Esophagus squamous epithelium (tissue), 5 donors: Measurements from ENCODE around the gene C1orf198. TPM values are rescaled to one million over a fixed set of nuclear protein-coding genes. Genes with fewer than 3 reads are reported as not detected.
"Not testable (repeated sequence)": the region's sequence is repeated elsewhere in the genome, so short reads cannot be mapped to it uniquely, and the experiment has no call there.

ENCODE experiments used
- DNase-seq: peaks from one replicate; lab custom pipeline; 2025; lab: John Stamatoyannopoulos, UW
- H3K27ac ChIP-seq, 4 donors: fragments of 200-600 bp; sonication (generic); one replicate each; pipeline ENCODE4 v1.5.1; 2016 to 2019; ENCODE audit warnings: mild to moderate bottlenecking in 1 of 4
- H3K27me3 ChIP-seq, 4 donors: fragments of 200-600 bp; sonication (generic); 1 replicate in 3 of 4; 2 replicates in 1 of 4; pipeline versions ENCODE4 v1.5.1 to v1.6.0; 2017 to 2021; ENCODE audit warnings: antibody characterized with exemption in 1 of 4
- H3K36me3 ChIP-seq, 3 donors: fragments of 200-600 bp; sonication (generic); one replicate each; pipeline ENCODE4 v1.5.1; 2016 to 2019
- H3K4me1 ChIP-seq, 3 donors: fragments of 200-600 bp; sonication (generic); one replicate each; pipeline ENCODE4 v1.5.1; 2017 to 2019
- H3K4me3 ChIP-seq, 4 donors: fragments of 200-600 bp; sonication (generic); 1 replicate in 3 of 4; 2 replicates in 1 of 4; pipeline ENCODE4 v1.5.1; 2016 to 2019; ENCODE audit warnings: mild to moderate bottlenecking in 2 of 4, moderate library complexity in 1 of 4
- H3K9me3 ChIP-seq, 3 donors: fragments of 200-600 bp; sonication (generic); one replicate each; pipeline ENCODE4 v1.5.1; 2016 to 2019
- CTCF ChIP-seq, 6 experiments: fragments of 450-650 bp in 4 of 6; fragments of 200-600 bp in 2 of 6; sonication (generic) in 2 of 6; IDR thresholded peaks; one replicate each; pipeline ENCODE4 v1.5.1; 2016 to 2019; ENCODE audit warnings: antibody characterized with exemption in 6 of 6, mild to moderate bottlenecking in 4 of 6, moderate library complexity in 4 of 6
- POLR2A ChIP-seq, 4 donors: fragments of 450-650 bp; IDR thresholded peaks; one replicate each; pipeline ENCODE4 v1.6.1; 2017; ENCODE audit warnings: antibody characterized with exemption in 4 of 4, mild to moderate bottlenecking in 4 of 4, moderate library complexity in 3 of 4
- WGBS, 2 donors: methylation state at CpG; one replicate each; pipeline ENCODE4 v1.1.5; 2018; 5-methylcytosine and 5-hydroxymethylcytosine counted together
- intact Hi-C: fragments of 100-400 bp; cut with DNase I; formaldehyde crosslinking; loops from one replicate; pipeline ENCODE4 v1.15.0; 2022
- total RNA-seq, 4 donors: library from RNA; depleted of rRNA; stranded (reverse); fragments of >200 nt; gene quantifications; one replicate each; pipeline ENCODE4 v1.1.0, GENCODE V29; 2016
- donor health status: DM: yes; HTN: yes; CAD: no.

The C1orf198 gene
- total RNA-seq, 4 donors from 2014 or later, result 18.5 to 28.8 (median 21.6) TPM

GRCh38 chr1:230848235-230848634, 20.1 kb downstream of the C1orf198 start:
- peaks cover under 1 to 35% (median 4%) of the 10 kb centered on the region in 3 donors for H3K36me3 ChIP-seq
- 84 to 88% methylated on average over 3 of the region's 3 CpGs for WGBS, 2 donors
- TF ChIP-seq CTCF (IDR thresholded peaks at IDR 0.05) (no peak), POLR2A (IDR thresholded peaks at IDR 0.05) (no peak)
- no peak overlapping the region for H3K27ac ChIP-seq
- intact Hi-C loops, result no loop called here
- H3K27me3 ChIP-seq, result no peaks in the 10 kb centered on the region
- no peak overlapping the region for H3K4me3 ChIP-seq
- DNase-seq, result no peak
- peaks cover 6 to 32% (median 24%) of the 10 kb centered on the region in 3 donors for H3K4me1 ChIP-seq
- peaks cover 0 to 5% (median 0%) of the 10 kb centered on the region in 3 donors for H3K9me3 ChIP-seq

- intact Hi-C loops, DNase-seq, H3K9me3 ChIP-seq, H3K4me3 ChIP-seq, H3K27me3 ChIP-seq, H3K27ac ChIP-seq: not testable (repeated sequence)
- WGBS, 2 donors, result 84 to 86% methylated on average over 7 of the region's 7 CpGs
- Histone ChIP-seq H3K4me1 (peaks cover 6 to 16% (median 12%) of the 10 kb centered on the region in 3 donors), H3K36me3 (peaks cover 8 to 45% (median 10%) of the 10 kb centered on the region in 3 donors)
These were observed 23.1 kb downstream of the C1orf198 start for GRCh38 chr1:230845184-230845583.

GRCh38 chr1:230844561-230844960, 23.8 kb downstream of the C1orf198 start:
- 89% methylated on average over 3 of the region's 4 CpGs; no CpG with 5 or more reads in 1 of the 2 donors for WGBS, 2 donors
- Histone ChIP-seq H3K36me3 (peaks cover 8 to 46% (median 10%) of the 10 kb centered on the region in 3 donors), H3K9me3 (no peaks in the 10 kb centered on the region), H3K27me3 (no peaks in the 10 kb centered on the region), H3K4me1 (peaks cover under 1 to 10% (median 6%) of the 10 kb centered on the region in 3 donors), H3K4me3 (no peak overlapping the region), H3K27ac (no peak overlapping the region)
- no peak for TF ChIP-seq CTCF (IDR thresholded peaks at IDR 0.05)
- TF ChIP-seq POLR2A (IDR thresholded peaks at IDR 0.05), result no peak
- DNase-seq, result no peak
- intact Hi-C loops, result no loop called here

GRCh38 chr1:230843503-230844309, 24.6 kb downstream of the C1orf198 start:
- no peak for DNase-seq
- peaks cover 8 to 53% (median 10%) of the 10 kb centered on the region in 3 donors for H3K36me3 ChIP-seq
- intact Hi-C loops, result no loop called here
- H3K4me3 ChIP-seq, result no peak overlapping the region
- WGBS, 2 donors, result 38 to 92% methylated on average over 1 to 4 of the region's 28 CpGs
- no peak overlapping the region for H3K27ac ChIP-seq
- TF ChIP-seq CTCF (IDR thresholded peaks at IDR 0.05), result no peak
- TF ChIP-seq POLR2A (IDR thresholded peaks at IDR 0.05), result no peak
- no peaks in the 10 kb centered on the region for H3K27me3 ChIP-seq
- peaks cover 0 to 1% (median 0%) of the 10 kb centered on the region in 3 donors for H3K4me1 ChIP-seq
- H3K9me3 ChIP-seq, result no peaks in the 10 kb centered on the region

- H3K4me3 ChIP-seq, result no peak overlapping the region
- H3K4me1 ChIP-seq, result no peaks in the 10 kb centered on the region
- H3K36me3 ChIP-seq, result peaks cover 8 to 62% (median 10%) of the 10 kb centered on the region in 3 donors
- intact Hi-C loops, result no loop called here
- no peaks in the 10 kb centered on the region for H3K9me3 ChIP-seq
- H3K27ac ChIP-seq, result no peak overlapping the region
- 89 to 92% methylated on average over 6 to 8 of the region's 8 CpGs for WGBS, 2 donors
- H3K27me3 ChIP-seq, result no peaks in the 10 kb centered on the region
- no peak for TF ChIP-seq CTCF (IDR thresholded peaks at IDR 0.05)
- no peak for TF ChIP-seq POLR2A (IDR thresholded peaks at IDR 0.05)
- no peak for DNase-seq
These were observed 25.5 kb downstream of the C1orf198 start for GRCh38 chr1:230842801-230843200.
